ENCODE data around the gene AACS.

GRCh38 chr12:125079084-125079483, 13.8 kb downstream of the AACS start:
- no peak for TF ChIP-seq CTCF (IDR thresholded peaks at IDR 0.05; ENCODE audit: low read depth, low read length, missing input control)
- no peak for TF ChIP-seq SP1 (IDR thresholded peaks at IDR 0.05)
- no peak for TF ChIP-seq YY1 (IDR thresholded peaks at IDR 0.05)
- TF ChIP-seq ATF3 (IDR thresholded peaks at IDR 0.05): no peak
- no peak for TF ChIP-seq RAD21 (IDR thresholded peaks at IDR 0.05)
- no peak for TF ChIP-seq MAX (IDR thresholded peaks at IDR 0.05)
